AG09309 (cell line): Measurements from ENCODE around the gene SART3.

Source experiments
- DNase-seq: peaks from one replicate; pipeline ENCODE4 v3.0.0-alpha.2; 2010; ENCODE audit warnings: low read depth
- H3K4me3 ChIP-seq: 2 replicates; pipeline ENCODE4 v1.5.1; 2011; ENCODE audit warnings: mild to moderate bottlenecking, low read depth, low read length, moderate library complexity; ENCODE audit not compliant: control insufficient read depth
- TF ChIP-seq, protein P1 (sequence below): IDR thresholded peaks from 2 replicates; pipeline ENCODE4 v1.5.1; 2011; ENCODE audit warnings: mild to moderate bottlenecking, low read depth, low read length, inconsistent platforms; ENCODE audit not compliant: insufficient read depth, control insufficient read depth; ENCODE audit errors: missing control alignments

The SART3 gene

DNA sequence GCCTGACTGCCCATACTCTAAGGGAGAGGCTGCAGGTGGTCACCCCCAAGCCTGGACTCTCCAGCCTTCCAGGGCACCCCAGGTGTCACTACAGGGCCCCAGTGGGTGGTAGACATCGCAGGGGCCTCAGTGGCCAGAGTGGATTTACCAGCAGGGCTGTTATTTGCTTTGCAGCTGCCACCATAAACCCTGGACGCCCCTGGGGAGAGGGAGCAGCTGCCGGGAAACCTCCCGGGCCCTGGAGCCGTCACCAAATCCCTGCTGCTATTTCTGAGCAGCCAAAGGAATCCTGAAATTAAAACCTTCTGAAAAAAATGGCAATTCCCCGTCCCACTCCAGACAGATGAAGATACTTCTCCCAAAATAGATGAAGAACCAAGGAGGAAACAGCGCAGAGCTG is 23.0 kb upstream of the SART3 start:
- no peak for DNase-seq
- TF ChIP-seq, protein P1, sequence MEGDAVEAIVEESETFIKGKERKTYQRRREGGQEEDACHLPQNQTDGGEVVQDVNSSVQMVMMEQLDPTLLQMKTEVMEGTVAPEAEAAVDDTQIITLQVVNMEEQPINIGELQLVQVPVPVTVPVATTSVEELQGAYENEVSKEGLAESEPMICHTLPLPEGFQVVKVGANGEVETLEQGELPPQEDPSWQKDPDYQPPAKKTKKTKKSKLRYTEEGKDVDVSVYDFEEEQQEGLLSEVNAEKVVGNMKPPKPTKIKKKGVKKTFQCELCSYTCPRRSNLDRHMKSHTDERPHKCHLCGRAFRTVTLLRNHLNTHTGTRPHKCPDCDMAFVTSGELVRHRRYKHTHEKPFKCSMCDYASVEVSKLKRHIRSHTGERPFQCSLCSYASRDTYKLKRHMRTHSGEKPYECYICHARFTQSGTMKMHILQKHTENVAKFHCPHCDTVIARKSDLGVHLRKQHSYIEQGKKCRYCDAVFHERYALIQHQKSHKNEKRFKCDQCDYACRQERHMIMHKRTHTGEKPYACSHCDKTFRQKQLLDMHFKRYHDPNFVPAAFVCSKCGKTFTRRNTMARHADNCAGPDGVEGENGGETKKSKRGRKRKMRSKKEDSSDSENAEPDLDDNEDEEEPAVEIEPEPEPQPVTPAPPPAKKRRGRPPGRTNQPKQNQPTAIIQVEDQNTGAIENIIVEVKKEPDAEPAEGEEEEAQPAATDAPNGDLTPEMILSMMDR, result no peak
- no peak overlapping the region for H3K4me3 ChIP-seq

DNA sequence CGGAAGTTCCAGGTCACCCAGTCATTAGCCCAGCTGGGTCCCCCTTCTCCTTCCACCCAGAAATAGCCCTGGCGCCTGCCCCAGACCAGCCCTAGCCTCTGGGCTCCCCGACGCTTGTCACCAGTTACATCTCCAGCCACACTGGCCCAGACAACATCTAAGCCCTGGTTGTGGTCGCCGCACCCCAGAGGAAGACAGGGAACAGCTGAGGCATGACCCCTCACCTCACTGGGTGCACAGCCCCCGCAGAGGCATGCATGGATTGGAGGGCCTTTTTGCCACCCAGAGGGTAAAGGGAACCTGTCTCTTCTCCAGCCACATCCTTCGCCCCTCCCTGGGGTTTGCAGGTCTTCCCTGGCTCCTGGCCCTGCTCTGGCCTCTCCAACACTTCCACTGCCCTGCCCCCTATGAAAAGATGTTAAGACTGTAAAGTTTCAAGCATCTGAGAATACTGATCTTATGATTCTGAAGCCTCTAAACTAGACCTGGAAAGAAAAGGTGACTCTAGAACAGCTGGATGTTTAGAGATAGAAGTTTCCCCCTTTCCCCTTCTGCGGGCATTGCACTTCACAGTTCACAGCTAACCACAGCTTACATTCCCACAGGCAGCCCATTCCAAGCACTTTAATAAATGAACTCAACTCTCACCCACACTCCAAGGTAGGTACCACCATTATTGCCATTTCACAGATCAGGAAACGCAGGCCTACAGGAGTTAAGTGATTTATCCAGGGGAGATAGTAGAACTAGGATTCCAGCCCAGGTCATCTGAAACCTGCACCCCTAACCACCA is 22.2 kb upstream of the SART3 start:
- no peak for DNase-seq
- H3K4me3 ChIP-seq, result no peak overlapping the region

DNA sequence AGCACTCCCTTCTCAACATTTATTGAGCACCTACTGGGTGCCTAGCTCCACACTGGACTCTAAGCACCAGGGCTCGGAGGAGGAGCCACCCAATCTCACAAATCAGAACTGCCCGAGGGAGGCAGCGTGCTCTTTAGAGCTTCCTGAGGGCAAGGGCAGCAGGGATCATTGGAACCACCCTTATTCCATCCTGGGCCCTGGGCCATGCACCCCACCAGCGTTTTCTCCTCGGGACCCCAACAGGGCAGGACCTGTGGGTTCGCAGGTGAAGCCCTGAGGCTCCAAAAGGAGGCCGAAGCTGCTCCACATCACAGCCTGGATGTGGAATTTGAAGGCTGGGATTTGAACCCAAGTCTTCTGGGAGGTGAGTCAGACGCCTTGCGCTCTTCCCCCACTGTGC is 21.5 kb upstream of the SART3 start:
- TF ChIP-seq, protein P1, result no peak
- H3K4me3 ChIP-seq, result no peak overlapping the region
- DNase-seq, result no peak

More for the DNA sequence above, 22.2 kb upstream of the SART3 start:
- TF ChIP-seq, protein P1, result no peak

DNA sequence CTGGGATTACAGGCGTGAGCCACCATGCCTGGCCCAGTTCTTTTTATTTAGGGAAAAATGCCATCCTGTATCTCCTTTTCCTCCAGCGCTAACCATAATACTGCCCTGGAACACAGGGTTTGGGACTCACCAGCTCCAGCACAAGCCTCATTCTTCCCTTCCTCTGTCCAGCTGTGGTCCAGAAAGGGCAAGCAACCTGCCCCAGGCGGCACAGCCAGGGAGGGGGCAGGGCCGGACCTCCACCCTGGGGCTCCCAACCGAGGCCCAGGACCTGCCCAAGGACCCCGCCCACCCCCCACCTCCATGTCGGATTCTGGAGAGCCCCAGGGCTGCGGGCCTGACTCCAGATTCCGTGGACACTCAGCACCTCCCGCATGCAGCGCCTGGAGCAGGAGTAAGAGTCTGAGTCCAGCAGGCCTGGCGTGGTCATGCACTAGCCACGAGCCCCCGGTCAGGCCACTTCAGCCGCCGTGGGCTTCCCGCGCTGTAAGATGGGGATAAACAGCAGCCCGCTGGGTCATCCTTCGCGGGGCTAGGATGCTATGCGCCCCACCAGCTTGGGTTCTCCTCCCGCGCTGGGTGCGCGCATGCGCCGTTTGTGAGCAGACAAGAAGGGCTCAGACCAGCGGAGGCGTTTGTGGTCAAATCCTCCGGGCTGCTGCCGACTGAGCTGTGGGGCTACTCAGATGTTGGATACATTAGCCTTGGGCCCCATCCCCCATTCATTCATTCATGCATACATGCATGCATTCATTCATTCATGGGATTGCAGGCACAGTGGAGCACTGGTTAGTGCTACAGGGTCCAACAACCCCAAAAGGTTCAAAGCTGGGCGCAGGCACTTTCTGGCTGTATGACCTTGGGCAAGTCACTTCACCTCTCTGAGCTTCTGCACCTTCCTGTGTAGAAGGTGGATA is 20.6 kb upstream of the SART3 start:
- no peak overlapping the region for H3K4me3 ChIP-seq
- DNase-seq, result no peak
- TF ChIP-seq, protein P1, result no peak

DNA sequence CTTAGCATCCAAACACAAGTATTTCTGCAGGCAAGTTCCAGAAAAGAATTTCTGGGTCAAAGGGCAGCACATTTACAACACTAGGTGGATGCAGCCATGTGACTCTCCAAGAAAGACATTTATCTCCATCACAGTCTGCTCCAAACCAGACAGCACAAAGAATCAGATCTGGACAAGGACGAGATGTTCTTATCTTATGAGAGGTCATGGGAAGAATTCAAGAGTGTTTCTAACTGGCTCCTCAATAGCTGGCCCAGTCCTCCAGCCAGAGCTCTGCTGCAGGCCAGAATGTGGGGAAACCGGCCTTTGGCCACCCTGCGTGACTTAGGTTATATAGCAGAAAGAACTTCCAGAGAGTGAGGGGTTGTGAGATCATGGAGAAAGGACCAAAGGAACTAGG is 19.6 kb upstream of the SART3 start:
- DNase-seq, result no peak
- H3K4me3 ChIP-seq, result no peak overlapping the region
- TF ChIP-seq, protein P1, result no peak

DNA sequence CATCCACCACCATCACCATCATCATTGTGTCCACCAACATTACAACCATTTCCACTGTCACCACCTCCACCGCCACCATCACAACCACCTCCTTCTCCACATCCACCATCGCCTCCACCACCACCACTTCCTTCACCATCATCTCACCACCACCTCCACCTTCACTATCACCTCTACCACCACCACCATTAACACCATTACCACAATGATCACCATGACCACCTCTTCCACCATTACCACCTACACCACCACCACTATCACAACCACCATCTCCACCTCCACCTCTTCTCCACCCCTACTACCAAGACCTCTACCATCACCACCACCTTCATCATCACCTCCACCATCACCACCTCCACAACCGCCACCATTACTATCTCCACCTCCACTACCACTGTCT is 17.8 kb upstream of the SART3 start:
- TF ChIP-seq, protein P1, result no peak
- no peak for DNase-seq

More for the DNA sequence above, 17.8 kb upstream of the SART3 start:
- H3K4me3 ChIP-seq, result no peak overlapping the region
